NCI-H2227 (cell line): ENCODE measurements around the gene MRPL45.

Source experiments
- DNase-seq: peaks from one replicate; lab custom pipeline; 2025; ENCODE audit not compliant: unreplicated experiment; lab: John Stamatoyannopoulos, UW

Gene MRPL45

DNA sequence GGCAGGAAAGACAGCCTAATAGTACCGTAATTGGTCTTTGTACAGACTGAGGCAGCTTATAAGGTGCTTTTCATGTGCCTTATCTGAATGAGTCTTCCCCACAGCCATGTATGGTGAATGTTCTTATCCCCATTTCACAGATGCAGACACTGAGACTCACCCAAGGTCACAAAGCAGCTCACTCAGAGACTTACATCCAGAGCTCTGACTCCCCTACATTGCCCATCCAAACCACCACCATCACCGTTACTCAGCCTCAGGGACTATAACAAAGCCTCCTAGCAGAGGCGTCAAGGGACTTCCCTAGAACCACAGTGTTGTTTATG, 47.4 kb downstream of the MRPL45 start:
- DNase-seq: no peak

DNA sequence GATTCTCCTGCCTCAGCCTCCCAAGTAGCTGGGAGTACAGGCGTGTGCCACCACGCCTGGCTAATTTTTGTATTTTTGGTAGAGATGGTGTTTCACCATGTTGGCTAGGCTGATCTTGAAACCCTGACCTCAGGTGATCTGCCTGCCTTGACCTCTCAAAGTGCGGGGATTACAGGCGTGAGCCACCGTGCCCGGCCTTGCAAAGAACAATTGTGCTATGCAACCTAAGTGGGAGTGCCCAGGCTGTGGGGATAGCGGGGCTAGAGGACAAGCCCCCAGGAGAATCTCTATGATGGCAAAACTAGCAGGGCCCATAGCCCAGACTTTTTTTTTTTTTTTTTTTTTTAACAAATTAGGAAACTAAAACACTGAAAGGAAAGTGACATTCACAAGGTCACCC, 48.8 kb downstream of the MRPL45 start:
- DNase-seq: no peak

GRCh38 chr17:38349097-38349730, 52.2 kb downstream of the MRPL45 start:
- DNase-seq: peak; percentile 92

- DNase-seq: no peak
Measured at GRCh38 chr17:38350035-38350434, 53.1 kb downstream of the MRPL45 start.

DNA sequence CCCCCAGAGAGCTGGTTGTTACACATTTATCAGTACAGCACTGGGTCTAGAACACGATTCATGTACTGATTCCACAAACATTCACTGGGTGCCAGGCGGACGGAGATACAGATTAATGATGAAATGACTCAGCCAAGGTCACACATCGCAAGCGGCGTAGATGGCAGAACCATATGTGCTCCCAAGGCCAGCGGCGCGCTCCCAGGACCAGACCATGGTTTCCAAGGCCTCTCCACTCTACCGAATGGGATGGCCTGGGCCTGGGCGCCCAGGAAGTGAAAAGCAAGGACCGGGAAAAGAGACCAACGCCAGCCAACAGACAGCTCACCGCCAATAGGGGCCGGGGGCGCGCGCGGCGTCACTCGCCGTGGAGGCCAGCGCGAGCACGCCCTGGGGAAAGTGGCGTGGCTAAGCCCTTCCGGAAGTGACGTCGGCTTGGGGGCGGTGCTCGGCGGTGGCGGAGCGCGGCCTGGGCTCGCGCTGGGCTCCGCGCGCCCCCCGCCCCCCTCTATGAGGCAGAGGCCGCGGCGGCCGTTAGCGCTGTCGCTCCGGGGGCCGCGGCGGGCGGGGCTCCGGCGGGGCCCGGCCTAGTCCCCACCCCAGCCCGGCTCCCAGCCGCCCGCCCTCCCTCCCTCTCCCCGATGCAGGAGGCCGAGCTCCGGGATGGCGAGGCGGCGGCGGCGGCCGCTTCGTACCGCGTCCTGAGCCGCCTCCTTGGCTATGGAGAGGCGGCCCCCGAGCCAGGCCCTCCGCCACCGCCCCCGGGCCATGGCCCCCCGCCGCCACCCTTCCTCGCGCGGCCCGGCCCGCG, 54.6 kb downstream of the MRPL45 start, which contains the start of gene SOCS7:
TSS of gene SOCS7 (plus strand) at position 433 of the 811 bp plus-strand sequence. CDS start at position 642, 209 bp downstream.
- DNase-seq: peak; percentile 98

DNA sequence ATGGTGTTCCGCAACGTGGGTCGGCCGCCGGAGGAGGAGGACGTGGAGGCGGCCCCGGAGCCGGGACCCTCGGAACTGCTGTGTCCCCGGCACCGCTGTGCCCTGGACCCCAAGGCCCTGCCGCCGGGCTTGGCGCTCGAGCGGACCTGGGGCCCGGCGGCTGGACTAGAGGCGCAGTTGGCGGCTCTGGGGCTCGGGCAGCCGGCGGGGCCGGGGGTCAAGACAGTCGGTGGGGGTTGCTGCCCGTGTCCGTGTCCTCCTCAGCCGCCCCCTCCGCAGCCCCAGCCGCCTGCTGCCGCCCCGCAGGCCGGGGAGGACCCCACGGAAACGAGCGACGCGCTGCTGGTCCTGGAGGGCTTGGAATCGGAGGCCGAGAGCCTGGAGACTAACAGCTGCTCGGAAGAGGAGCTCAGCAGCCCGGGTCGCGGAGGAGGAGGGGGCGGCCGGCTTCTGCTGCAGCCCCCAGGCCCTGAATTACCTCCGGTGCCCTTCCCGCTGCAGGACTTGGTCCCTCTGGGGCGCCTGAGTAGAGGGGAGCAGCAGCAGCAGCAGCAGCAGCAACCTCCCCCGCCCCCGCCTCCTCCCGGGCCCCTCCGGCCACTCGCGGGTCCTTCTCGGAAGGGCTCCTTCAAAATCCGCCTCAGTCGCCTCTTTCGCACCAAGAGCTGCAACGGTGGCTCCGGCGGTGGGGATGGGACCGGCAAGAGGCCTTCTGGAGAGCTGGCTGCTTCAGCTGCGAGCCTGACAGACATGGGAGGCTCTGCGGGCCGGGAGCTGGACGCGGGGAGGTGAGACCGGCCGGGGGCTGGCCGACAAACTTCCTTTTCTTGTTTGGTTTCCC, 55.5 kb downstream of the MRPL45 start:
- DNase-seq: peak; percentile 46

GRCh38 chr17:38353086-38353604, 56.2 kb downstream of the MRPL45 start:
- DNase-seq: no peak

DNA sequence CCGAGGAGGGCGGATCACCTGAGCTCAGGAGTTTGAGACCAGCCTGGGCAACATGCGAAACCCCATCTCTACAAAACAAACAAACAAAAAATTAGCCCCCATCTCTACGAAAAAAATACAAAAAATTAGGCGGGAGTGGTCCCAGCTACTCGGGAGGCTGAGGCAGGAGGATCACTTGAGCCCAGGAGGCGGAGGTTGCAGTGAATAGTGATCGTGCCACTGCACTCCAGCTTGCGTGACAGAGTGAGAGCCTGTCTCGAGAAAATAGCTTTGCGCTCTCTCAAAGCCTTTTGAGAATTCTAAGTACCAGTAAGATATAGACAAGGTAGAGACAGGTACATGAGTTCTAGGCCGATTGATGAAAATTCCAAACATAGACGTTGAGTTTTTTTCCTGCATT, 56.7 kb downstream of the MRPL45 start:
- no peak for DNase-seq

- no peak for DNase-seq
Measured at GRCh38 chr17:38354466-38354865, 57.5 kb downstream of the MRPL45 start.

GRCh38 chr17:38355251-38355650, 58.3 kb downstream of the MRPL45 start:
- DNase-seq: no peak

DNA sequence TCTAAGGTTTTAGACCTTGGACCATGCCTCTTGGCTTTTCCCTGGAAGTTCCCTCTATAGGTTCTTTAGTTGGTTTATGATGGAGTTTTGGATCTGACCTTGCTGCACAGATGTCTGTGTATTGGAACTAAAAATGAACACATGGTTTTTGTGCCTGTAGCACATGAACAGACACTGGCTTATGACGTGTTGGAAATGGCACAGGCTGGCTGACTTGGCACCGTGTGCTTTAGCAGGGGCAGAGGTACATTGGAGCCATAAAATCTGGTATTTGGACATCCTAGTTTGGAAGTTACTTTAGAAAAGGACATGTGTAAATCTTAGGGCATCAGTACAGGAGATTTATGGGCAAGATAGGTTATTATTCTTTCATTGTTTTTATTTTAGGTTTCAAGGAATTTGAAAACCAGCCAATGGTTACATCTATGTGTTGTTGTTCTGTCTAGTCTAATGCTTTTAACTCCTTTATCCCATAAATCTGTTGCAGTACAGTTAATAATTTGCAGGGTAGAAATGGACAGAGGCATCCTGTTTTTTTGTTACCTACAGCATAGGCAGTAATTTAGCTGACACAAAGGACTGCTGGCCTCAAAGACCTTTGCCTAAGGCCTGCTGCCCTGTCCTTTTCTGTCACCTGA, 60.6 kb downstream of the MRPL45 start:
- no peak for DNase-seq

DNA sequence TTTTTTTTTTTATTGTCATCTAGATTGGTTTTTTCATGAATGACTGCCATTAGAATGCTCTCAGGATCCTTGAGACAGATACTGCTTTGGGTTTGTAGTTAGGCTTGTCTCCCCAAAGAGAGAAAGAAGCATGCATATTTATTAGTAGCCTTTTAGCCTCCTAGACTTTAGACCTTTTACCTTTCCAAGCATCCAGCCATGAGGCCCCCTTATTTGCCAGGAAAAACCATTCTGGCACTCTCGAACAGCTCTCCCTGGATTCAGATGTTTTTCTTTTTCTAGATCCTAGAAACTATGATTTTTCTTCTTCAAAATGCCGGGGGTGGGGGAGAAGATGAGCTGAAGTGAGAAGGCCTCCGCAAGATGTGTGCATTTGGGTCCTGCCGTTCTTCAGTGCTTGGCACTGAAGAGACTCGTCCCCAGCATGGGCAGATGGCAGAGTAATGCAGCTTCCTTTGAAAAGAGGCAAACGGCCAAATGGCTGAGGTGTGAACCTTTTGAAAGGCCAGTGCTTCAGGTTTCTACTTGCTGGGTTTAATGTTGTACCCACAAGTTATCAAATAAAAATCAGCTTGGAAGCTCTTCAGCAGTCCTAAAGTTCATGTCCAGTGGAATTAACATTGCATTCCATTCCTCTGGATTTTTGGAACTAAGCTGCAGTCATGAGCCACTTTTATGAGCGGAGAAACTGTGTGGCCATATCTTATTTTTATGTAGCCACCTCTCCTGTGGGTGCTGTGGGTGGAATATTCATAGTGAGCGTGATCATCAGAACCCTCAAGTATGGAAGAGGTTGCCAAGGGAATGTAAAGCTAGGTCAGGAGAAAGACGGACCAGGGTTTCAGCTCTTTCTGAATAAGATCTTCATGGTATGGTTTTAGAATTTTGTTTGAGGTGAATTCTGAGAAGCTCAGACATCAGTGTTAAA, 61.9 kb downstream of the MRPL45 start:
- no peak for DNase-seq

GRCh38 chr17:38361694-38362465, 64.9 kb downstream of the MRPL45 start:
- DNase-seq: no peak

DNA sequence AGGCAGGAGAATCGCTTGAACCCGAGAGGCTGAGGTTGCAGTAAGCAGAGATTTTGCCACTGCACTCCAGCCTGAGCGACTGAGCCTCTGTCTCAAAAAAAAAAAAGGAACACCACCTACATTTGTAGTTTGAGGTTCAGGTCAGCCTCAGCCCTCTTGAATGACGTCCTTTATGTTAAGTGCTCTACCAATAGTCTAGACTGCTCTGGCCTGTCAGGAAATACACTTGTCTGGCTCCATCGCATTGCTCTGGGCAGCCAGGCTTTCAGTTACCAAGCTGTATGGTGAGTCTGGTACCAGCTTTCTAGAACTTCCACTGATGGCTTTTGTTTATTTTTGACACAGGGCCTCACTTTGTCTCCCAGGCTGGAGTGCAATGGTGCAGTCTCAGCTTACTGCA, 66.0 kb downstream of the MRPL45 start:
- DNase-seq: no peak

DNA sequence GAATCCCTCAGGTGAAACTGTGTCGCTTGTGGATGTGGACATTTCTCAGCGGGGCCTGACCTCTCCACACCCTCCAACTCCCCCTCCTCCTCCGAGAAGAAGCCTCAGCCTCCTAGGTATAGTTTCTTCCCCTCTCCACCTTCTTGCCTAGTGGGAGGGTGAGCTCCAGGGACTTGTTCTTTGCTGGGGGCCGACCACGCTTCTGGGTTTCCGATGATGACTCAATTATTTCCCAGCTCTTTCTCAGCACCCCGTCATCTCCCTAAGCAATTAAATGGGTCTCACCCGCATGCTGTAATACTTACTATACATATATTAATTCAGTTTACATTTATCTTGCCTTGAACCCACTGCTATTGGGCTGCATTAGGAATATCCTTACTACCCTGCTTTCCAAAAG, 67.8 kb downstream of the MRPL45 start:
- DNase-seq: no peak

DNA sequence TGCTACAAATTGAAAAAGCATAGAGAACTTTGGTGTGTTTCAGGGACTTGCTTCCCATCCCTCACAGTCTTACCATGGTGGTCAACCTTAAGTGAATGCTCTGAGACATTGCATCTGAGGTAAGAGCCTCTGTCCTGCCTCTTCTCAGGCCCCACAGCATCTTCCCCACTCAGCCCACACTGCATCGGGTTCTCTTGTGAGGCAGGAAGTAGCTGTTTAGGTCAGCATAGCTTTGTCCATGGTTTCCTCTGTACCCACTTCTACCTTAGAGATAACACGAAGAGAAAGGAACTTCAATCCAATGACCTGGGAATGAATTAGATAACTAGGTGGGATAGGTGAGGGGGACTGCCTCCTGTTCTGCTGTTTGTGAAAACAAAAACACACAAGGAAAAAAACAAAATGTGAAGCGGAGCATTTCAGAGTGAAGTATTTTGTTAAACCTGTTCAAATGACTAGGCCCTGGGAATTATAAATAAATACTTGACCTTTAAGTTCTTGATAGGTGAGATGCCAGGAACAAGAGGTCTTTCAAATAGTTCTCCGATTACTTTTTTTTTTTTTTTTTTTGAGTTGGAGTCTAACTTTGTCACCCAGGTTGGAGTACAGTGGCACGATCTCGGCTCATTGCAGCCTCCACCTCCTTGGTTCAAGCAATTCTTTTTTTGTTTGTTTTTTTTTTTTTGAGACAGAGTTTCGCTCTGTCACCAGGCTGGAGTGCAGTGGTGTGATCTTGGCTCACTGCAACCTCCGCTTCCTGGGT, 72.3 kb downstream of the MRPL45 start:
- DNase-seq: no peak
